Stimulated activated effector memory CD8-positive, alpha-beta T cell treated with anti-CD3 and anti-CD28 coated beads, Interleukin-12 subunit alpha, Interleukin-12 subunit beta, amount 100 ng/mL, for 72 hours (primary cell): ENCODE data around the gene NECTIN4.
"Not testable (repeated sequence)": the region's sequence is repeated elsewhere in the genome, so short reads cannot be mapped to it uniquely, and the experiment has no call there.

Source experiments
- ATAC-seq: fragments of 150-1000 bp; cut with Tn5 transposase; 2 replicates; pipeline ENCODE4 v1.10.0; 2021
- DNase-seq, 2 donors: peaks; one replicate each; pipeline ENCODE4 v3.0.0; 2021 to 2022; ENCODE audit warnings: low spot score in 2 of 2
- H3K27ac Mint-ChIP-seq: one replicate; pipeline ENCODE4 v1.8.0; 2022; ENCODE audit warnings: mild to moderate bottlenecking, mixed read lengths
- H3K36me3 Mint-ChIP-seq: one replicate; pipeline ENCODE4 v1.8.0; 2022; ENCODE audit warnings: mild to moderate bottlenecking, mixed read lengths
- H3K4me1 Mint-ChIP-seq: one replicate; pipeline ENCODE4 v1.8.0; 2022; ENCODE audit warnings: mixed read lengths
- H3K4me3 Mint-ChIP-seq: one replicate; pipeline ENCODE4 v1.8.0; 2022; ENCODE audit warnings: mild to moderate bottlenecking, mixed read lengths
- H3K9me3 Mint-ChIP-seq: one replicate; pipeline ENCODE4 v1.8.0; 2022; ENCODE audit warnings: mixed read lengths

NECTIN4 gene

GRCh38 chr1:161065681-161066080 lies 23.7 kb downstream of the NECTIN4 start:
- Mint-ChIP-seq H3K4me1 (peaks cover 81% of the 10 kb centered on the region), H3K27ac (peak overlapping the region; percentile 95), H3K36me3 (peaks cover 96% of the 10 kb centered on the region), H3K4me3 (peak overlapping the region; percentile 82)
- ATAC-seq, H3K9me3 Mint-ChIP-seq, DNase-seq: not testable (repeated sequence)

GRCh38 chr1:161063936-161064335 lies 25.4 kb downstream of the NECTIN4 start:
- Mint-ChIP-seq H3K27ac (peak overlapping the region; percentile 95), H3K4me1 (peaks cover 82% of the 10 kb centered on the region), H3K4me3 (peak overlapping the region; percentile 82), H3K36me3 (peaks cover 100% of the 10 kb centered on the region)
- not testable (repeated sequence) for DNase-seq, ATAC-seq, H3K9me3 Mint-ChIP-seq

- no peak for ATAC-seq
- peaks cover 68% of the 10 kb centered on the region for H3K4me1 Mint-ChIP-seq
- H3K9me3 Mint-ChIP-seq = no peaks in the 10 kb centered on the region
- no peak for DNase-seq
- H3K36me3 Mint-ChIP-seq = peaks cover 100% of the 10 kb centered on the region
- no peak overlapping the region for H3K4me3 Mint-ChIP-seq
- H3K27ac Mint-ChIP-seq = peak overlapping the region; percentile 83
These were observed 27.9 kb downstream of the NECTIN4 start for GRCh38 chr1:161061419-161061818.

- DNase-seq (no peak), ATAC-seq (no peak)
- no peaks in the 10 kb centered on the region for H3K9me3 Mint-ChIP-seq
- H3K36me3 Mint-ChIP-seq = peaks cover 100% of the 10 kb centered on the region
- H3K27ac Mint-ChIP-seq = peak overlapping the region; percentile 83
- H3K4me3 Mint-ChIP-seq = no peak overlapping the region
- peaks cover 62% of the 10 kb centered on the region for H3K4me1 Mint-ChIP-seq
These were observed 30.1 kb downstream of the NECTIN4 start for GRCh38 chr1:161059293-161059692.

GRCh38 chr1:161054805-161055204 lies 34.6 kb downstream of the NECTIN4 start:
- no peaks in the 10 kb centered on the region for H3K9me3 Mint-ChIP-seq
- H3K27ac Mint-ChIP-seq = no peak overlapping the region
- H3K4me3 Mint-ChIP-seq = no peak overlapping the region
- H3K36me3 Mint-ChIP-seq = peaks cover 100% of the 10 kb centered on the region
- H3K4me1 Mint-ChIP-seq = peaks cover 41% of the 10 kb centered on the region
- ATAC-seq = no peak
- no peak for DNase-seq

- no peaks in the 10 kb centered on the region for H3K9me3 Mint-ChIP-seq
- peaks cover 100% of the 10 kb centered on the region for H3K36me3 Mint-ChIP-seq
- no peak for DNase-seq
- no peak overlapping the region for H3K4me3 Mint-ChIP-seq
- H3K4me1 Mint-ChIP-seq = peaks cover 39% of the 10 kb centered on the region
- peak overlapping the region; percentile 50 for H3K27ac Mint-ChIP-seq
- ATAC-seq = no peak
These were observed 35.1 kb downstream of the NECTIN4 start for GRCh38 chr1:161054232-161054631.

GRCh38 chr1:161052899-161053298 lies 36.5 kb downstream of the NECTIN4 start:
- Mint-ChIP-seq H3K9me3 (no peaks in the 10 kb centered on the region), H3K36me3 (peaks cover 100% of the 10 kb centered on the region), H3K27ac (peak overlapping the region; percentile 77), H3K4me1 (peaks cover 48% of the 10 kb centered on the region), H3K4me3 (no peak overlapping the region)
- DNase-seq = no peak
- no peak for ATAC-seq

GRCh38 chr1:161051219-161051618 lies 38.1 kb downstream of the NECTIN4 start:
- Mint-ChIP-seq H3K27ac (peak overlapping the region; percentile 77), H3K9me3 (no peaks in the 10 kb centered on the region)

GRCh38 chr1:161048949-161049722 lies 40.2 kb downstream of the NECTIN4 start:
- H3K4me3 Mint-ChIP-seq = no peak overlapping the region
- H3K4me1 Mint-ChIP-seq = peaks cover 59% of the 10 kb centered on the region
- peaks cover 100% of the 10 kb centered on the region for H3K36me3 Mint-ChIP-seq

More at GRCh38 chr1:161051219-161051618, 38.1 kb downstream of the NECTIN4 start:
- H3K4me3 Mint-ChIP-seq = no peak overlapping the region
- DNase-seq = no peak
- ATAC-seq = no peak
- H3K4me1 Mint-ChIP-seq = peaks cover 49% of the 10 kb centered on the region
- H3K36me3 Mint-ChIP-seq = peaks cover 100% of the 10 kb centered on the region

GRCh38 chr1:161047436-161048420 lies 41.6 kb downstream of the NECTIN4 start:
- Mint-ChIP-seq H3K9me3 (no peaks in the 10 kb centered on the region), H3K36me3 (peaks cover 94% of the 10 kb centered on the region), H3K4me1 (peaks cover 59% of the 10 kb centered on the region), H3K4me3 (peak overlapping the region; percentile 85), H3K27ac (peak overlapping the region; percentile 99)
- DNase-seq (no peak), ATAC-seq (no peak)

More at GRCh38 chr1:161048949-161049722, 40.2 kb downstream of the NECTIN4 start:
- H3K9me3 Mint-ChIP-seq = no peaks in the 10 kb centered on the region
- no peak for ATAC-seq
- H3K27ac Mint-ChIP-seq = peak overlapping the region; percentile 99
- DNase-seq = no peak

- DNase-seq (no peak), ATAC-seq (no peak)
- no peaks in the 10 kb centered on the region for H3K9me3 Mint-ChIP-seq
- peak overlapping the region; percentile 85 for H3K4me3 Mint-ChIP-seq
- H3K27ac Mint-ChIP-seq = peak overlapping the region; percentile 99
- H3K36me3 Mint-ChIP-seq = peaks cover 94% of the 10 kb centered on the region
- peaks cover 61% of the 10 kb centered on the region for H3K4me1 Mint-ChIP-seq
These were observed 42.6 kb downstream of the NECTIN4 start for GRCh38 chr1:161046605-161047228.

- H3K36me3 Mint-ChIP-seq = peaks cover 94% of the 10 kb centered on the region
- peak within 1 kb of the TSS; percentile 99 for H3K27ac Mint-ChIP-seq
- H3K4me3 Mint-ChIP-seq = peak within 1 kb of the TSS; percentile 85
- DNase-seq (peak; percentile 79 to 97), ATAC-seq (peak; percentile 90)
- H3K9me3 Mint-ChIP-seq = no peaks in the 10 kb centered on the region
- H3K4me1 Mint-ChIP-seq = peaks cover 68% of the 10 kb centered on the region
These were observed 43.4 kb downstream of the NECTIN4 start, which contains the start of gene USF1 for GRCh38 chr1:161045736-161046604. TSS of gene USF1 (minus strand) at chr1:161045977. CDS start at chr1:161043275, 2,702 bp downstream.

GRCh38 chr1:161044908-161045735 lies 44.2 kb downstream of the NECTIN4 start:
- H3K4me1 Mint-ChIP-seq = peaks cover 68% of the 10 kb centered on the region
- peak overlapping the region; percentile 85 for H3K4me3 Mint-ChIP-seq
- peaks cover 94% of the 10 kb centered on the region for H3K36me3 Mint-ChIP-seq
- ATAC-seq = peak; percentile 66
- H3K9me3 Mint-ChIP-seq = no peaks in the 10 kb centered on the region
- H3K27ac Mint-ChIP-seq = peak overlapping the region; percentile 99
- peak; percentile 41 to 85 for DNase-seq
